ENCODE data around the gene AAK1.
"Not testable (repeated sequence)": the region's sequence is repeated elsewhere in the genome, so short reads cannot be mapped to it uniquely, and the experiment has no call there.

The AAK1 gene

DNA sequence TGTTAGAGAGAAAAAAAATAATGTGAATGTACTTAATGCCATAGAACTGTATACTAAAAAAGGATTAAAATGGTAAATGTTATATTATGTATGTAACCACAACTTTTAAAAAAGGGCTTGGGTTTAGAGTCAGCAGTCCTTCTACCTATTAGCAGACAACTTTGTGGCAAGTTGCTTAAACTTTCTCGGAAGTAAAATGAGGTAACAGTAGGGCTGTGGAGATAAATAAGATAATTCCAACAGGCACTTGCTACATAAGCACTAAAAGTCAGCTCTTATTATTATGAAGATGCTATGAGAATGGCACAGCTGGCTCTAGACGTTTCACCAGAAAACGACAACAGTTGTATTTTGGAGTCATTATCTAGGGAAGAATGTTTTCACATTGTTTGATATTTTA, 31.3 kb downstream of the AAK1 start:
- Histone ChIP-seq H3K4me1 (ENCODE audit: insufficient read depth, low read length) (no peaks in the 10 kb centered on the region), H3K9me3 (ENCODE audit: control insufficient read depth, insufficient read depth, low read length) (no peaks in the 10 kb centered on the region; the same call in 1 of the 2 replicates), H3K36me3 (ENCODE audit: insufficient read depth, low read length) (no peaks in the 10 kb centered on the region; the same call in 1 of the 2 replicates), H3K9ac (ENCODE audit: low read depth, low read length) (no peak overlapping the region)

- Histone ChIP-seq H3K4me1 (ENCODE audit: insufficient read depth, low read length) (no peaks in the 10 kb centered on the region), H3K9me3 (ENCODE audit: control insufficient read depth, insufficient read depth, low read length) (peaks cover 4% of the 10 kb centered on the region; the same call in 1 of the 2 replicates), H3K9ac (ENCODE audit: low read depth, low read length) (no peak overlapping the region), H3K36me3 (ENCODE audit: insufficient read depth, low read length) (peaks cover 4% of the 10 kb centered on the region; the same call in 1 of the 2 replicates)
Measured at GRCh38 chr2:69608109-69608508, 35.4 kb downstream of the AAK1 start.

GRCh38 chr2:69606771-69607170, 36.8 kb downstream of the AAK1 start:
- not testable (repeated sequence) for H3K36me3 ChIP-seq (ENCODE audit: insufficient read depth, low read length); H3K9me3 ChIP-seq (ENCODE audit: control insufficient read depth, insufficient read depth, low read length); H3K4me1 ChIP-seq (ENCODE audit: insufficient read depth, low read length); H3K9ac ChIP-seq (ENCODE audit: low read depth, low read length)

DNA sequence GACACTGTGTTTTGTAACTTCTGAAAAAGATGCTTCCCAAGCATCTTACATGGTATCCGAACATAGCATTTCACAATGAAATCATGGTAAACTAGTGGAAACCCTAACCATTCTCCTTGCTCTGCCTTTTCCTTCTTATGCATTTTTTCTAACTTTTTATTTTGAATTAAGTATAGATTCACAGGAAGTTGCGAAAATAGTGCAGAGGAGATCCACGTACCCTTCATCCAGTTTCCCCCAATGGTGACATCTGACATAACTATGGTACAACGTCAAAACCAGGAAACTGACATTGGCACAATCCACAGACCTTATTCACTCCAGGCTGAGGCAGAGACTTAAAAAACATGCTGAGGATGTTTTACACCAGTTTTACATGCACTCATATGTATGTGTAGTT, 38.3 kb downstream of the AAK1 start:
- Histone ChIP-seq H3K4me1 (ENCODE audit: insufficient read depth, low read length) (no peaks in the 10 kb centered on the region), H3K9ac (ENCODE audit: low read depth, low read length) (no peak overlapping the region), H3K36me3 (ENCODE audit: insufficient read depth, low read length) (peaks cover 4% of the 10 kb centered on the region; the same call in 1 of the 2 replicates), H3K9me3 (ENCODE audit: control insufficient read depth, insufficient read depth, low read length) (peaks cover 4% of the 10 kb centered on the region; the same call in 1 of the 2 replicates)

DNA sequence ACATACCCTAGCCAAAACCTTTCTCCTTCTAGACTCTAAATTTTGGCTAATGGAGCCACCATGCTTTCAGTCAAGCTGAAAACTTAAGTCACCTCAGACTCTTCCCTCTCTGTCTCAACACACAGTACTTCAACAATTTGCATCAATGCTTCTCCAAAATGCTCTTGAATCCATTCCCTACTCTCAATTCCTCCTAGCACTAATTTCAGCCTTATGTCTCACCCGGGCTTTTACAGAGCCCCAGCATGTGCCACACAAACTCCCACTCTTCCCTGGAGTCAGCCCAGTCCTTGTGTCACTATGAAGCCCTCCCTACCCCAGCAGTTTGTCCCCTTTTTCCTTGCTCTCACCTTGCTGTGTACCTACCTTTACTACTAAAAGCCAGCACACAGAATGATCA, 38.7 kb downstream of the AAK1 start:
- H3K4me1 ChIP-seq (ENCODE audit: insufficient read depth, low read length) = no peaks in the 10 kb centered on the region
- H3K9me3 ChIP-seq (ENCODE audit: control insufficient read depth, insufficient read depth, low read length) = peaks cover 4% of the 10 kb centered on the region; the same call in 1 of the 2 replicates
- no peak overlapping the region for H3K9ac ChIP-seq (ENCODE audit: low read depth, low read length)
- H3K36me3 ChIP-seq (ENCODE audit: insufficient read depth, low read length) = peaks cover 4% of the 10 kb centered on the region; the same call in 1 of the 2 replicates

DNA sequence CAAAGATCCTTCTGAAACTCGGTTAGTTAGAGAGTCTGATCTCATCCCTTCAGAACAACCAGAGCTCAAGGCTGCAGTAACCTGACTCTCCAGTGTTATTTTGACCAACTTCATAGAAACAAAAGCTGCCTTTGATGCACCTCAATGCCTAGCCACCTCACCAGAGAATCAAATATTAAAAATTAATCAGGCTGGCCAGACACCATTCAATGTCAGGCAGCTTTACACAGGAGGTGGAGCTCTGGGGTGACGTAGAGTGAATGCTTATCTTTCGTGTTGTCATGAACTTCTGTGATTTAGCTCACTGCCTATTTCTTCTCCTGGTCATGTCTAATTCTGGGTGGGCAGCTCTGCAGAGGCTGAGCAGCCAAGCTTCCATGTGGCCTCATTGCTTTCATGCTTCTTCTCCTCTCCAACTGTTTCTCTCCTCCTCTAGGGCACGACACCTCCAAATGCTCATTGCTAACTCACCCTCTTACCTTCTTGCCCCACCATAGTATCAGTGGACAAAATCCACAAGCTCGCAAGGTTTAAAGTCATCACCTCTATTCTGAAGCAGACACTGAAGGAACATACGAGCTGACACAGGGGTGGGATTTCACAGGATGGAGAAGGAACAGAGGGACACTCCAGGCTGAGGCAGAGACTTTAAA, 39.4 kb downstream of the AAK1 start:
- H3K9me3 ChIP-seq (ENCODE audit: control insufficient read depth, insufficient read depth, low read length) = peaks cover 4% of the 10 kb centered on the region; the same call in 1 of the 2 replicates
- no peaks in the 10 kb centered on the region for H3K4me1 ChIP-seq (ENCODE audit: insufficient read depth, low read length)
- no peak overlapping the region for H3K9ac ChIP-seq (ENCODE audit: low read depth, low read length)
- H3K36me3 ChIP-seq (ENCODE audit: insufficient read depth, low read length) = peaks cover 4% of the 10 kb centered on the region; the same call in 1 of the 2 replicates

GRCh38 chr2:69603146-69603743, 40.3 kb downstream of the AAK1 start:
- Histone ChIP-seq H3K9ac (ENCODE audit: low read depth, low read length) (no peak overlapping the region), H3K4me1 (ENCODE audit: insufficient read depth, low read length) (no peaks in the 10 kb centered on the region), H3K36me3 (ENCODE audit: insufficient read depth, low read length) (peaks cover 4% of the 10 kb centered on the region; the same call in 1 of the 2 replicates), H3K9me3 (ENCODE audit: control insufficient read depth, insufficient read depth, low read length) (peaks cover 4% of the 10 kb centered on the region; the same call in 1 of the 2 replicates)

DNA sequence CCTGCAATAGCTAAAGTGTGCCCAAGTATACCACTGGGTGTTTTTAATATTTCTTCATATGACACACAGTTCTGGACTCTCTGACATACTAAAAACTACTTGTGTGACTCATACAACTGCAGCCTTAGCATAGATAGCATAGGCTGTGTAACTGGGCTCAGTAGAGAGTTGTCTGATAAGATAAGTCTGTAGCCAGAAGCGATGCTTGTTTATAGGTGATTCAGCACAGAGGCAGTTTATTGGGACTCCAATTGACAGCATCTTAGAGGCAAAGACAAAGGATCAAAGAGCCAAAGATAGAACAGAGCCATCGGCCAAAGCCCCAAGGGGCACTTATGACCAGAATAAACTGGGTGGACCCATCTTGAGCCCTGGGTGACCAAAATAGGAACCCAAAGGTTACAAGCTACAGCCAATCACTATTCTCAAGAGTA, 42.3 kb downstream of the AAK1 start:
- Histone ChIP-seq H3K4me1 (ENCODE audit: insufficient read depth, low read length) (no peaks in the 10 kb centered on the region), H3K9ac (ENCODE audit: low read depth, low read length) (no peak overlapping the region), H3K9me3 (ENCODE audit: control insufficient read depth, insufficient read depth, low read length) (peaks cover 4% of the 10 kb centered on the region; the same call in 1 of the 2 replicates), H3K36me3 (ENCODE audit: insufficient read depth, low read length) (peaks cover 2% of the 10 kb centered on the region; the same call in 1 of the 2 replicates)

- H3K9ac ChIP-seq (ENCODE audit: low read depth, low read length) = no peak overlapping the region
- peaks cover 2% of the 10 kb centered on the region; the same call in 1 of the 2 replicates for H3K9me3 ChIP-seq (ENCODE audit: control insufficient read depth, insufficient read depth, low read length)
- no peaks in the 10 kb centered on the region for H3K4me1 ChIP-seq (ENCODE audit: insufficient read depth, low read length)
- H3K36me3 ChIP-seq (ENCODE audit: insufficient read depth, low read length) = no peaks in the 10 kb centered on the region
Measured at GRCh38 chr2:69600425-69600824, 43.1 kb downstream of the AAK1 start.

DNA sequence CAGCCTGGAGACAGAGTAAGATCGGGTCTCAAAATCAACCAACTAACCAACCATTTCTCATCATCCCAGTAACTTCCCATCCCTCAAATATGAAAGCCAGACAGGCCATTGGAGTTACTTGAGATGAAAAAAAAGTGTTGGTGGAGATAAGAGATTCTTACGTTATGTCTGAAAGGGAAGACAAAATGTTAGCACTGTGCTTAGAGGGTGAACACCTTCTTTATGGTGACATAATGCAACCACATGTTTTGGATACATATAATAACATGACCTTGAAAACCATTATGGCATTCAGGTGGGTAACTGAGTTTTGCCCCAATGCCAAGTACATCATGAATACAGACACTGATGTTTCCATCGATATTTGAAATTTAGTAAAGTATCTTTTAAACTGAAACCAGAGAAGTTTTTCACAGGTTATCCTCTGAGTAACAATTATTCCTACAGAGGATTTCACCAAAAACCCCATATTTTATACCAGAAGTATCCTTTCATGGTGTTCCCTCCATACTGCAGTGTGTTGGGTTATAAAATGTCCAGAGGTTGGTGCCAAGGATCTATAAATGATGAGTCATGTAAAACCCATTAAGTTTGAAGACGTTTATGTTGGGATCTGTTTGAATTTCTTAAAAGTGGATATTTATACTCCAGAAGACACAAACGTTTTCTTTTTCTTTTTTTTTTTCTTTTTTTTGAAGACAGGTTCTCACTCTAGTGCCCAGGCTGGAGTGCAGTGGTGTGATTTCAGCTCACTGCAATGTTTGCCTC, 45.5 kb downstream of the AAK1 start:
- H3K9ac ChIP-seq (ENCODE audit: low read depth, low read length) = no peak overlapping the region
- no peaks in the 10 kb centered on the region for H3K4me1 ChIP-seq (ENCODE audit: insufficient read depth, low read length)
- no peaks in the 10 kb centered on the region for H3K36me3 ChIP-seq (ENCODE audit: insufficient read depth, low read length)
- no peaks in the 10 kb centered on the region for H3K9me3 ChIP-seq (ENCODE audit: control insufficient read depth, insufficient read depth, low read length)

DNA sequence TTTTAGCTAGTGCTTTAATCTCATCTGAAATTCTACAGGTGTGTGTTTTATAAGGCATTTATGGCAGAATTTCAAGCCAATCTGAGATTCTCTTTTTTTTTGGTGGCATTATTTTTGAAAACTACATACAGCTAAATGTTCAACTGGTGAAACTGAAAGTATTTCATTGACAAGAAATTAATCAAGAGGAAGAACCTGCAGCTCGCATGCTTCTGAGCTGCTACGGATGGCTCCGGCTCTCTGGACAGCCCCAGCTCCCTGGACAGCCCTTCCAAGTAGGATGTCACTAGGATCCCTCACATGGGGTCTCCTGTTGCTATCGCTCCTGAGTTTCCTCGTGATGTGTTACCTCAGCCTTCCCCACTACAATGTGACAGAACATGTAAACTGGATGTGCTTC, 46.4 kb downstream of the AAK1 start:
- Histone ChIP-seq H3K9ac (ENCODE audit: low read depth, low read length) (no peak overlapping the region), H3K4me1 (ENCODE audit: insufficient read depth, low read length) (no peaks in the 10 kb centered on the region), H3K36me3 (ENCODE audit: insufficient read depth, low read length) (no peaks in the 10 kb centered on the region), H3K9me3 (ENCODE audit: control insufficient read depth, insufficient read depth, low read length) (no peaks in the 10 kb centered on the region)

DNA sequence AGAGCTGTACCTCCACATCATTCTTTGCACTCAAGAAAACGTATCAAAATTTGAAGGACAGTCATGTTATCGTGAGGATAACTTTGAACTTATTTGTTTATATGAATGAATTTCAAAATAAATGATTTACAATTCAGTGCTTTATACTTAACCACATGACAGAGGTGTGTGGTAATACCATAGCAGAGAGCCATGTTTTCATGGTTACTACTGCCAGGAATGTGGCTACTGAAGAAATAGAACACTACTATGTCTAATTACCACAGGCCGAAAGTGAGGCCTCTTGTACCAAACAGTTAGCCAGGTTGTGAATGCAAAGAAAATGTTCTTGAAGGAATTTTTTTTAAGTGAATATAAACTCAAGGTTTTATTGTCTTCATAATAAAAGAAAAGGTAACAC, 49.2 kb downstream of the AAK1 start:
- no peak overlapping the region for H3K9ac ChIP-seq (ENCODE audit: low read depth, low read length)
- H3K9me3 ChIP-seq (ENCODE audit: control insufficient read depth, insufficient read depth, low read length) = no peaks in the 10 kb centered on the region

GRCh38 chr2:69592511-69592910, 51.0 kb downstream of the AAK1 start:
- no peak overlapping the region for H3K9ac ChIP-seq (ENCODE audit: low read depth, low read length)
- H3K4me1 ChIP-seq (ENCODE audit: insufficient read depth, low read length) = peaks cover 5% of the 10 kb centered on the region; the same call in 1 of the 2 replicates
- no peaks in the 10 kb centered on the region for H3K36me3 ChIP-seq (ENCODE audit: insufficient read depth, low read length)
- no peaks in the 10 kb centered on the region for H3K9me3 ChIP-seq (ENCODE audit: control insufficient read depth, insufficient read depth, low read length)

More for the DNA sequence above, 49.2 kb downstream of the AAK1 start:
- H3K4me1 ChIP-seq (ENCODE audit: insufficient read depth, low read length) = peaks cover 5% of the 10 kb centered on the region; the same call in 1 of the 2 replicates
- no peaks in the 10 kb centered on the region for H3K36me3 ChIP-seq (ENCODE audit: insufficient read depth, low read length)

GRCh38 chr2:69589973-69590652, 53.4 kb downstream of the AAK1 start:
- H3K9me3 ChIP-seq (ENCODE audit: control insufficient read depth, insufficient read depth, low read length) = no peaks in the 10 kb centered on the region
- H3K4me1 ChIP-seq (ENCODE audit: insufficient read depth, low read length) = peaks cover 13% of the 10 kb centered on the region
- no peak overlapping the region for H3K9ac ChIP-seq (ENCODE audit: low read depth, low read length)
- H3K36me3 ChIP-seq (ENCODE audit: insufficient read depth, low read length) = no peaks in the 10 kb centered on the region
